Activated naive CD4-positive, alpha-beta T cell treated with anti-CD3 and anti-CD28 coated beads for 36 hours (primary cell): ENCODE measurements around the gene FCHSD2. TPM values are rescaled to one million over a fixed set of nuclear protein-coding genes. Genes with fewer than 3 reads are reported as not detected.
"Not testable (repeated sequence)": the region's sequence is repeated elsewhere in the genome, so short reads cannot be mapped to it uniquely, and the experiment has no call there.

Experiments used
- CTCF ChIA-PET: fragments of 350-600 bp; sonication (Branson Sonifier 250); formaldehyde crosslinking; loops from one replicate; lab custom pipeline; 2021; ENCODE audit warnings: antibody characterized with exemption; lab: Charles Lee
- DNase-seq: peaks from one replicate; pipeline ENCODE4 v3.0.0-alpha.2; 2020
- H3K27ac Mint-ChIP-seq: one replicate; pipeline ENCODE4 v1.8.0; 2021; ENCODE audit warnings: mild to moderate bottlenecking, mixed read lengths
- H3K27me3 Mint-ChIP-seq: one replicate; pipeline ENCODE4 v1.8.0; 2021; ENCODE audit warnings: low read depth, mixed read lengths
- H3K36me3 Mint-ChIP-seq: one replicate; pipeline ENCODE4 v1.8.0; 2021; ENCODE audit warnings: low read depth, mixed read lengths
- H3K4me1 Mint-ChIP-seq: one replicate; pipeline ENCODE4 v1.8.0; 2021; ENCODE audit warnings: low read depth, mixed read lengths
- H3K4me3 Mint-ChIP-seq: one replicate; pipeline ENCODE4 v1.8.0; 2021; ENCODE audit warnings: mild to moderate bottlenecking, moderate library complexity, mixed read lengths
- H3K9me3 Mint-ChIP-seq: one replicate; pipeline ENCODE4 v1.8.0; 2021; ENCODE audit warnings: mixed read lengths
- intact Hi-C: fragments of 100-400 bp; cut with micrococcal nuclease; formaldehyde crosslinking; loops from one replicate; pipeline ENCODE4 v1.15.1; 2023
- total RNA-seq, 2 experiments: library from RNA; stranded (reverse); gene quantifications; one replicate each; pipeline ENCODE4 v1.2.3, GENCODE V29; 2021

FCHSD2 gene
- total RNA-seq, 2 experiments from 2014 or later, result 31.1 to 36.8 TPM

DNA sequence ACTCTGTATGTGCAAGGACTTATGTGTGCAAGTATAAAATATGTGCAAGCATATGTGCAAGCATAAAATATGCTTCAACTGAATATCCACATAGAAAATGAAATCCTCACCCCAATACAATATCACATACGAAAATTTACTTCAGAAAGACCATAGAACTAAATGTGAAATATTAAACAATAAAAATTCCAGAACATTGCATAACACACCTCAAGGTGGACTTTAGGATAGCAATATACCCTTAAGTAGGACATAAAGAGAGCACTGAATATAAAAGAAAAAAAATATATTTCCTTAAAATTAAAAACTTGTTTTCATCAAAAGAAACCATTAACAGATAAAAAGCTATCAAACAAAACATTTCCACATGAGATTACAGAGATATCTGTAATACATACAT is 67.8 kb downstream of the FCHSD2 start:
- no peak overlapping the region for H3K4me3 Mint-ChIP-seq
- H3K9me3 Mint-ChIP-seq, result peaks cover 6% of the 10 kb centered on the region
- no peak overlapping the region for H3K27ac Mint-ChIP-seq
- H3K4me1 Mint-ChIP-seq, result peaks cover 27% of the 10 kb centered on the region
- H3K36me3 Mint-ChIP-seq, result peaks cover 17% of the 10 kb centered on the region
- DNase-seq, result no peak
- H3K27me3 Mint-ChIP-seq, result no peaks in the 10 kb centered on the region
- intact Hi-C loops, result no loop called here
- CTCF ChIA-PET, result no interaction called here

DNA sequence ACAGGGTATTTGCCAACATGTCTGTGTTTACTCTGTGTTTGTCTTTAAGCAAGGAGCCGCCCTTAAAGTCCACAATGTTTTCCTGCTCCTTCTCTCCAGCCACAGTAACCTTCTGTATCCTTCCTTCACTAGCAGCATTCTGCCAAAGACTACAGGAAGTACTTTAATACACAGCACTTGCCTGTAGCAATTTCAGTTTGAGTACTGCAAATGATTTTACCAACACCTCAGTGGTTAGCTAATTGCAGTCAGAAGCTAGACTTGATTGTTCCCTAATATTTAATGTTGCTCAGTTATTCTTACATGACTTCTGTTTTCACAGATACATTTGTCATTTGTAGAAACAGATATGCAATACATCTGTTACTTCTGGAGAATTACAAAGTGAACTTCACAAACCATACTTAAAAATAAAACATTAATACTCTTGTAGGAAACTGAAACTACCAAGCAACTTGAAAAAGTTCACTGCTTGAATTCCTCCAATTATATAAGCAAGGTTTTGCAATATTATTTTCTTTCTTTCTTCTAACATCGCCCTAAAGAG is 69.1 kb downstream of the FCHSD2 start:
- Mint-ChIP-seq H3K36me3 (peaks cover 10% of the 10 kb centered on the region), H3K9me3 (peaks cover 6% of the 10 kb centered on the region), H3K27ac (no peak overlapping the region), H3K4me3 (no peak overlapping the region), H3K4me1 (peaks cover 27% of the 10 kb centered on the region), H3K27me3 (no peaks in the 10 kb centered on the region)
- intact Hi-C loops, result no loop called here
- CTCF ChIA-PET, result no interaction called here
- no peak for DNase-seq

DNA sequence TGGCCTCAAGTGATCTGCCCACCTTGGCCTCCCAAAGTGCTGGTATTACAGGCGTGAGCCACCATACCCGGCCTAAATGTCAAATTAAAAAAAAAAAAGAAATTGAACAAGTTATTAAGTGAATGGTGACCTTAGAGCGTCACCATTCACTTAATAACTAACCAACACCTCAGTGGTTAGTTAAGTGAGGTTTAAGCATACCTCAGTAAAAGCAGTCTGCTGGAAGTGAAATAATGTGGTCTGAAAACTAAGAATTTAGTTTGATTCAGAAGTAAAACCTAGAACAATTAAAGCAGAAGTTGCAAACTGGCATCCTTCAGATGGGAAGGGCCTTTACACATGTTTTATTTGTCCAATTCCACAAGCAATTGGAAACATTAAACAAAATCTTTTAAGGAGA is 71.5 kb downstream of the FCHSD2 start:
- peaks cover 2% of the 10 kb centered on the region for H3K36me3 Mint-ChIP-seq
- H3K4me1 Mint-ChIP-seq, result peaks cover 41% of the 10 kb centered on the region
- CTCF ChIA-PET, result interaction anchor here (0.6 to 1.3 kb wide), 2 partner anchors 107 to 108 kb away, joined by 3 to 5 read pairs; no protein-coding TSS in a partner anchor
- H3K4me3 Mint-ChIP-seq, result no peak overlapping the region
- DNase-seq, result no peak
- H3K27me3 Mint-ChIP-seq, result no peaks in the 10 kb centered on the region
- intact Hi-C loops, result no loop called here
- no peak overlapping the region for H3K27ac Mint-ChIP-seq
- no peaks in the 10 kb centered on the region for H3K9me3 Mint-ChIP-seq

DNA sequence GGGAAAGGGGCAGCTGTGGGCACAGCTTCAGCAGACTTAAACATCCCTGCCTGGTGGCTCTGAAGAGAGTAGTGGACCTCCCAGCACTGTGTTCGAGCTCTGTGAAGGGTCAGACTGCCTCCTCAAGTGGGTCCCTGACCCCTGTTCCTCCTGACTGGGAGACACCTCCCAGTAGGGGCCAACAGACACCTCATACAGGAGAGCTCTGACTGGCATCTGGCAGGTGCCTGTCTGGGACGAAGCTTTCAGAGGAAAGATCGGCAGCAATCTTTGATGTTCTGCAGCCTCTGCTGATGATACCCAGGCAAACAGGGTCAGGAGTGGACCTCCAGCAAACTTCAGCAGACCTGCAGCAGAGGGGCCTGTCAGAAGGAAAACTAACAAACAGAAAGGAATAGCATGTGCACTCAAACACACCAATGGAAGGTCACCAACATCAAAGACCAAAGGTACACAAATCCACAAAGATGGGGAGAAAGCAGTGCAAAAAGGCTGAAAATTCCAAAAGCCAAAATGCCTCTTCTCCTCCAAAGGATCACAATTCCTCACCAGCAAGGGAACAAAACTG is 80.2 kb downstream of the FCHSD2 start:
- intact Hi-C loops, H3K9me3 Mint-ChIP-seq, H3K27ac Mint-ChIP-seq, H3K36me3 Mint-ChIP-seq, H3K4me3 Mint-ChIP-seq, H3K27me3 Mint-ChIP-seq, DNase-seq: not testable (repeated sequence)
- CTCF ChIA-PET, result interaction anchor here (0.7 kb wide), 1 partner anchor 14 kb away, joined by 3 read pairs; no protein-coding TSS in a partner anchor
- peaks cover 49% of the 10 kb centered on the region for H3K4me1 Mint-ChIP-seq

DNA sequence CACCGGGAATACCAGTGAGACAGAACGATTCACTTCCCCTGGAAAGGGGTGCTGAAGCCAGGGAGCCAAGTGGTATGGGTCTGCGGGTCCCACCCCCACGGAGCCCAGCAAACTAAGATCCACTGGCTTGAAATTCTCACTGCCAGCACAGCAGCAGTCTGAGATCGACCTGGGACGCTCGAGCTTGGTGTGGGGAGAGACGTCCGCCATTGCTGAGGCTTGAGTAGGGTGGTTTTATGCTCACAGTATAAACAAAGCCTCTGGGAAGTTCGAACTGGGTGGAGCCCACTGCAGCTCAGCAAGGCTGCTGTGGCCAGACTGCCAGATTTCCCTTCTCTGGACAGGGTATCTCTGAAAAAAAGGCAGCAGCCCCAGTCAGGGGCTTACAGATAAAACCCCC is 80.7 kb downstream of the FCHSD2 start:
- H3K4me1 Mint-ChIP-seq, result peaks cover 45% of the 10 kb centered on the region
- CTCF ChIA-PET, result interaction anchor here (0.6 kb wide), 1 partner anchor 22 kb away, joined by 5 read pairs; no protein-coding TSS in a partner anchor
- not testable (repeated sequence) for H3K9me3 Mint-ChIP-seq

DNA sequence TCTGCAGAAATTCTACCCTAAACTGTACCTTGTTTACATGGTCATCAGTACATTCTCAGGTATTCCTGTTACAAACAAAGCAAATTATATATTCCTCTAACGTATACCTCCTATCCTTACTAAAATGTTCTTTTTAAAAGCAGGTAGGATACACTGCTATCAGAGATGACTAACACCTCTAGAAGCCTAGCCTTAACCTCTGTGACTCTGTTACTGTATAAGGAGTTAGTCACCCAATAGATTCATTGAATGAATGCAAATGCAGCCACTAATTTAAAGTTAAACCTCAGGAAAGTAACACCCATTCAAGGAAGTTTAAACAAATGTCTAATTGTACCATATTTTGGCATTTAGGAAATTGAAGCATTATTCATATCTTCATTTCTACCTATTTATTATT is 82.2 kb downstream of the FCHSD2 start:
- CTCF ChIA-PET, result interaction anchor here (0.6 kb wide), 1 partner anchor 136 kb away, joined by 3 read pairs; no protein-coding TSS in a partner anchor
- H3K4me3 Mint-ChIP-seq, result no peak overlapping the region
- H3K36me3 Mint-ChIP-seq, result peaks cover 7% of the 10 kb centered on the region
- H3K27ac Mint-ChIP-seq, result no peak overlapping the region
- H3K4me1 Mint-ChIP-seq, result peaks cover 42% of the 10 kb centered on the region
- intact Hi-C loops, result no loop called here
- peaks cover 5% of the 10 kb centered on the region for H3K9me3 Mint-ChIP-seq
- no peak for DNase-seq
- no peaks in the 10 kb centered on the region for H3K27me3 Mint-ChIP-seq

More for the DNA sequence above, 80.7 kb downstream of the FCHSD2 start:
- H3K36me3 Mint-ChIP-seq, H3K4me3 Mint-ChIP-seq, DNase-seq, H3K27me3 Mint-ChIP-seq, intact Hi-C loops, H3K27ac Mint-ChIP-seq: not testable (repeated sequence)

DNA sequence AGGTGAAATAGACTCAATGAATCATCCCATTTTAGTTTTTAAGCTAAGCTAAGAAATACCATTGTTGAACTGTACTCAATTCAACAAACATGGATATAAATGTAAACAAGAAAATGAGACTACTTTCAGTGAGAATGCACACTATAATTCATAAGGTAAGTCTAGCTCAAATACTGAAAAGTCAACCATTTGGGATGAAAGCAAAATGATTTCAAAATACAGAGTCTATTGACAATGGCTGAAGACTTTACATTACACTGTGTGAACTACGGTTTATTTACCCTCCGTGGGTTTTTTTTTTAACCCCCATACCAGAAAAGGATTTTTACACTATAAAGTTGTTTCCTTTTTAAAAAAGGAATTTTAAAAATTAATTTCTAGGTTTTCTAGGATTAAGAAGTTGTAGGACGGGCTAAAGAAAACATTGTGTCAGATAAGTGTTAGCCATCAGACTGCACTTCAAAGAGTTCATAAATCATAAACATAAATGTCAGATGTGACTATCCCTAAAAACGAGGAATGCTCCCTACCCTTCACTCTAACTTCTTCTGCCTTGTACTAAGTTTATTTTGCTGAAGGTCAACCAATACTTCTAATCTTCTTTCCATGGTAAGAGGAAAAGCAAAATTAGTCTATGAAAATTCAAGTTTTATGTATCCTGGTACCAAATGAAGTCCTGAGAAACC is 83.0 kb downstream of the FCHSD2 start:
- Mint-ChIP-seq H3K27ac (no peak overlapping the region), H3K4me1 (peaks cover 37% of the 10 kb centered on the region), H3K9me3 (peaks cover 5% of the 10 kb centered on the region), H3K27me3 (no peaks in the 10 kb centered on the region), H3K36me3 (peaks cover 4% of the 10 kb centered on the region), H3K4me3 (no peak overlapping the region)
- DNase-seq, result no peak
- intact Hi-C loops, result no loop called here
- CTCF ChIA-PET, result no interaction called here

DNA sequence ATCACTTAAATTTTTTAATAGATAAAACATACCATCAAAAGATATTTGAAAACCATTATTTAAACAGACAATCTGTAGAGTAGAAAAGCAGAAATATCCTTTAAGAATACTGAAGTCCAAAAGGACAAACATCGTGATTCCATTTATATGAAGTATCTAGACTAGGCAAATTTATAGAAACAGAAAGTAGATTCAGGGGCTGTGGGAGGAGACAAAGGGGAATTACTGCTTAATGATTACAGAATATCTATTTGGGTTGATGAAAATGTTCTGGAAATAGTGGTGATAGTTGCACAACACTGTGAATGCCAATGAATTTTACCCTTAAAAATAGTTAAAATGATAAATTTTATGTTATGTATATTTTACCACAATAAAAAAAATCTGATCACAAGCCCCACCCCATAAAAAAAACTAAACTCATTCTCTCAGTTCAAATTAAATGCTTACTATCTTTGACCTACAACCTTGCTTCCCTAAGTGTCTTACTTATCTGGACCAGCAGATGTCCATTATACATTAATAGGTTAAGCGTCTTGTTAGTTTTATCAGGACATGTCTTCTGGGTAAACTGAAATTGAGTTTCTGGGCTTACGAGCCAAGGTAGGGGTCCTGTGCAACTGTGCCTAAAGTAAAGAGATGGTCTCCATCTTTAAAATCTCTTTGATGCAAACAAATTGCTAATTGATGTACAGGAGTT is 86.3 kb downstream of the FCHSD2 start:
- no peaks in the 10 kb centered on the region for H3K36me3 Mint-ChIP-seq
- peaks cover 2% of the 10 kb centered on the region for H3K9me3 Mint-ChIP-seq
- no peak for DNase-seq
- no peak overlapping the region for H3K27ac Mint-ChIP-seq
- peaks cover 26% of the 10 kb centered on the region for H3K4me1 Mint-ChIP-seq
- H3K27me3 Mint-ChIP-seq, result no peaks in the 10 kb centered on the region
- H3K4me3 Mint-ChIP-seq, result no peak overlapping the region
- CTCF ChIA-PET, result interaction anchor here (0.6 to 0.7 kb wide), 2 partner anchors 61 to 122 kb away, joined by 3 to 4 read pairs; no protein-coding TSS in a partner anchor
- intact Hi-C loops, result no loop called here

DNA sequence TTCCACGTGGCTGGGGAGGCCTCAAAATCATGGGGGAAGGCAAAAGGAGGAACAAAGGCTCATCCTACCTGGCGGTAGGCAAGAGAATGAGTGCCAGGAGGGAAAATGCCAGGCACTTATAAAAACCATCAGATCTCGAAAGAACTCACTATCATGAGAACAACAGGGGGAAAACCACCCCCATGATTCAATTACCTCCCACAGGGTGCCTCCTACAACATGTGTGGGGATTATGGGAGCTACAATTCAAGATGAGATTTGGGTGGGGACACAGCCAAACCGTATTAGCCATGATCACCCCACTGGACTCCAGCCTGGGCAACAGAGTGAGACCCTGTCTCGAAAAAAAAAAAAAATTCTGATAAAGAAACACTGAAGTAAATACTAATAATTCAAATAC is 87.1 kb downstream of the FCHSD2 start:
- intact Hi-C loops, result no loop called here
- Mint-ChIP-seq H3K4me1 (peaks cover 20% of the 10 kb centered on the region), H3K4me3 (no peak overlapping the region), H3K9me3 (peaks cover 2% of the 10 kb centered on the region), H3K36me3 (no peaks in the 10 kb centered on the region), H3K27me3 (no peaks in the 10 kb centered on the region), H3K27ac (no peak overlapping the region)
- DNase-seq, result no peak
- CTCF ChIA-PET, result interaction anchor here (0.6 to 0.7 kb wide), 2 partner anchors 60 to 121 kb away, joined by 3 to 4 read pairs; no protein-coding TSS in a partner anchor

DNA sequence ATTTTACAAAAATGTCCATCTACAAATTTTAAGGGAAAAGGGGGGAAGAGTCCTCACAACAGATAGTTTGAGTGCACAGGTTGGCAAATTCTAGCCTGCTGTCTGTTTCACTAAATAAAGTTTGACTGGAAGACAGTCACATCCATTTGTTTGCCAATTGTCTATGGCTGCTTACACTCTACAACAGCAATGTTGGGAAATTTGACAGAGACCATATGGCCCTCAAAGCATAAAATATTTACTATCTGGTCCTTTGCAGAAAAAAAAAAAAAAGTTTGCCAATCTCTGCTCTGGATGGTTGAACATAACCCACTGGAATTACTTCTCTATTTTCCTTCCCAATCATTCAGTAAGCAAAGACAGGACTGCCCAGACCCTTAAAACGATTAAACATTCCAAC is 88.2 kb downstream of the FCHSD2 start:
- peaks cover 17% of the 10 kb centered on the region for H3K4me1 Mint-ChIP-seq
- CTCF ChIA-PET, result no interaction called here
- no peak for DNase-seq
- H3K9me3 Mint-ChIP-seq, result peaks cover 2% of the 10 kb centered on the region
- H3K27me3 Mint-ChIP-seq, result no peaks in the 10 kb centered on the region
- no peaks in the 10 kb centered on the region for H3K36me3 Mint-ChIP-seq
- no peak overlapping the region for H3K27ac Mint-ChIP-seq
- intact Hi-C loops, result no loop called here
- no peak overlapping the region for H3K4me3 Mint-ChIP-seq

DNA sequence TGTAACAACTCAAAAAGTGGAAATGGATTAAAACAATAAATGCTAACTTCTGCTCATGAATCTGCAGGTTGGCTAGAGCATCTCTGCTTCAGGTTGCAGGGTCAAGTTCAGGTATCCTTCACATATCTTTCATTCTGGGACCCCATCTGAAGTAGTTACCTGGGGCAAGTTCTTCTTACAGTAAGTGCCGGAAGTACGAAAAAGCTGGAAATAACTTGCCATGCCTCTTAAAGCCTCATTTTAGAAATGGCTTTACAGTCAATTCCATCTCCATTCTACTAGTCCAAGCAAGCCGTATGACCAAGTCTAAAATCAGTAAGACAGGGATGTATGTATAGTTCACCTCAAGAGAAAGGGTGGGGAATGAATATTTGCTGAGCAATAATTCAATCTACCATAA is 93.7 kb downstream of the FCHSD2 start:
- no peak for DNase-seq
- Mint-ChIP-seq H3K9me3 (no peaks in the 10 kb centered on the region), H3K4me1 (peaks cover 20% of the 10 kb centered on the region), H3K4me3 (no peak overlapping the region), H3K27ac (no peak overlapping the region), H3K27me3 (no peaks in the 10 kb centered on the region), H3K36me3 (no peaks in the 10 kb centered on the region)
- CTCF ChIA-PET, result interaction anchor here (0.6 to 1.0 kb wide), 5 partner anchors 14 to 524 kb away, joined by 3 to 6 read pairs (median 3); no protein-coding TSS in a partner anchor
- intact Hi-C loops, result no loop called here

DNA sequence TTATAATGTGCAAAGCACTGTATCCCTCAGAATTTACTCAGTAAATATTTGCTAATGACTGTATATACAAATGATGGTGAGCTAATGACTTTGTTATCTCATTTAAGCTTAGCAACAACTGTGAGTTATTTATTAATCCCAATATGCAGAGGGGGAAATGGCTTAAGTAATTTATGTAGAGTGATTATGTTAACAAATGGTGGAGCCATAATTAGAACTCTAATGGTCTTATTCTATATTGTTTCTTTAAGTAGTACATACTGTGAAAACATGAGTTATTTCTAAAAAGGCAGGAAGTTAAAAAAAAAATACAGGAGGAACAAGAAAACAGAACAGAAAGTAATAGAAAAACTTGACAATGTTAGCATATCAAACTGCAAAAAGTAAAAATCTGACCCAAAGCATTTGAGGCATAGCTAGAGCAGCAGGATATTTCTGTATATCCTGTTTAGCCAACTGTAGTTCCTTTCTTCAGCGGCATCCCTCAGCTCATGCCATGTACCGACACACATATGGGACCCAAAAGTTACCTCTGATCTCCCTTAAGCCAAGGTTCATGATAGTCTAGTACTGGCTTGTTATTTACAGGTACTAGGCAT is 94.2 kb downstream of the FCHSD2 start:
- H3K27me3 Mint-ChIP-seq, result no peaks in the 10 kb centered on the region
- intact Hi-C loops, result no loop called here
- H3K4me1 Mint-ChIP-seq, result peaks cover 20% of the 10 kb centered on the region
- no peaks in the 10 kb centered on the region for H3K36me3 Mint-ChIP-seq
- H3K4me3 Mint-ChIP-seq, result peak overlapping the region; percentile 32
- no peaks in the 10 kb centered on the region for H3K9me3 Mint-ChIP-seq
- no peak for DNase-seq
- CTCF ChIA-PET, result interaction anchor here (0.6 to 1.0 kb wide), 5 partner anchors 14 to 523 kb away, joined by 3 to 6 read pairs (median 3); no protein-coding TSS in a partner anchor
- H3K27ac Mint-ChIP-seq, result peak overlapping the region; percentile 62
